ENCODE results near the gene RNF31. TPM values are rescaled to one million over a fixed set of nuclear protein-coding genes. Genes with fewer than 3 reads are reported as not detected.

Gene RNF31
- total RNA-seq, 4 donors from 2014 or later: 19.0 to 38.9 (median 32.0) TPM

DNA sequence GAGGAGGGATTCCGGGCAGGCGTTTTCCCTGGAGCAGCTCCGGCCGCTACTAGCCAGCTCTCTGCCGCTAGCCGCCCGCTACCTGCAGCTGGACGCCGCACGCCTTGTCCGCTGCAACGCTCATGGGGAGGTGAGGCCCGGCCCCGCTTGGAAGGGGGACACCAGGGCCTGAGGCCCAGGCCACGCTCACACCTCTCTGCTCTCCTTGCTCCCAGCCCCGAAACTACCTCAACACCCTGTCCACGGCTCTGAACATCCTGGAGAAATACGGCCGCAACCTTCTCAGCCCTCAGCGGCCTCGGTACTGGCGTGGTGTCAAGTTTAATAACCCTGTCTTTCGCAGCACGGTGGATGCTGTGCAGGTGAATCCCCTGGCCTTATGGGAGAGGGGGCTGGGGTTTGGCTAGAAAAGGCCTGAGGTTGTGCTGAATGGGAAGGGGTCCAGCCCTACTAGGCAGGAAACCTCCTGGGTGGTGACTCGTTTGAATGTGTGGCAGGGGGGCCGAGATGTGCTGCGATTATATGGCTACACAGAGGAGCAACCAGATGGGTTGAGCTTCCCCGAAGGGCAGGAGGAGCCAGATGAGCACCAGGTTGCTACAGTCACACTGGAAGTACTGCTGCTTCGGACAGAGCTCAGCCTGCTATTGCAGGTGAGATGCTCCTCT lies 597 bp downstream of the RNF31 start:
- Histone ChIP-seq H3K4me3 (peak overlapping the region; percentile 69 to 92), H3K27ac (peak overlapping the region; percentile 78 to 98 (median 91)), H3K27me3 (no peaks in the 10 kb centered on the region), H3K36me3 (peaks cover 0 to 46% of the 10 kb centered on the region in 2 donors), H3K9me3 (no peaks in the 10 kb centered on the region), H3K4me1 (peaks cover 0 to 61% (median 21%) of the 10 kb centered on the region in 3 donors)
- no peak for ATAC-seq
- WGBS, 2 donors (ENCODE audit: low coverage in 1 of 2): 6 to 10% methylated on average over 2 to 9 of the region's 29 CpGs
- TF ChIP-seq POLR2A (IDR thresholded peaks at IDR 0.05) (no peak), EP300 (IDR thresholded peaks at IDR 0.05) (no peak), POLR2AphosphoS5 (IDR thresholded peaks at IDR 0.05) (no peak)
- TF ChIP-seq, protein P1, sequence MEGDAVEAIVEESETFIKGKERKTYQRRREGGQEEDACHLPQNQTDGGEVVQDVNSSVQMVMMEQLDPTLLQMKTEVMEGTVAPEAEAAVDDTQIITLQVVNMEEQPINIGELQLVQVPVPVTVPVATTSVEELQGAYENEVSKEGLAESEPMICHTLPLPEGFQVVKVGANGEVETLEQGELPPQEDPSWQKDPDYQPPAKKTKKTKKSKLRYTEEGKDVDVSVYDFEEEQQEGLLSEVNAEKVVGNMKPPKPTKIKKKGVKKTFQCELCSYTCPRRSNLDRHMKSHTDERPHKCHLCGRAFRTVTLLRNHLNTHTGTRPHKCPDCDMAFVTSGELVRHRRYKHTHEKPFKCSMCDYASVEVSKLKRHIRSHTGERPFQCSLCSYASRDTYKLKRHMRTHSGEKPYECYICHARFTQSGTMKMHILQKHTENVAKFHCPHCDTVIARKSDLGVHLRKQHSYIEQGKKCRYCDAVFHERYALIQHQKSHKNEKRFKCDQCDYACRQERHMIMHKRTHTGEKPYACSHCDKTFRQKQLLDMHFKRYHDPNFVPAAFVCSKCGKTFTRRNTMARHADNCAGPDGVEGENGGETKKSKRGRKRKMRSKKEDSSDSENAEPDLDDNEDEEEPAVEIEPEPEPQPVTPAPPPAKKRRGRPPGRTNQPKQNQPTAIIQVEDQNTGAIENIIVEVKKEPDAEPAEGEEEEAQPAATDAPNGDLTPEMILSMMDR (IDR thresholded peaks at IDR 0.05): no peak

DNA sequence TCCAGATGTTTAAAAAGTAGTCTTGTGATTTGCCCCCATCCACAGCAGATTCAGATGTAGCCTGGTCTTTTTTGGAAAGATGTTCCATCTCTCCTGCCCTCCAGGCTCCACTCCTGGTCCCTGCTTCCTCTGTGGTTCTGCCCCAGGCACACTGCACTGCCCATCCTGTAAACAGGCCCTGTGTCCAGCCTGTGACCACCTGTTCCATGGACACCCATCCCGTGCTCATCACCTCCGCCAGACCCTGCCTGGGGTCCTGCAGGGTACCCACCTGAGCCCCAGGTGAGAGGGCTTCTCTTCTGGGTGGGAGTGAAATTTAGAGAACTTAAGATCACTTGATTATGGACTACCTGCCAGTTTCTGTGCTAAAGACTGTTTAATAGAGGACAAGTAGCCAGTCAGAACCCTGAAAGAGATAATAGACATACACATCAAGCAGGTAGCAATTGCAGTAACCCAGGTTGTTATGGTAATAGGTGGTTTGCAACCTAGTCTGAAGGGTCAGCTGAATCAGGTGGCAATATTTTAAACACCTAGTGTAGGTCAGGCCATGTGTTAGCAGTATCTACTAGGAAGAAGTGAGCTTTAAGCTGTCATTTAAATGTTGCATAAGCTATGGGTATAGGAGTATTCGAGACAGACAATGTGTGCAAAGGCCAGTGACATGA lies 2.1 kb downstream of the RNF31 start:
- no peak overlapping the region for H3K4me3 ChIP-seq
- peaks cover 0 to 50% (median 21%) of the 10 kb centered on the region in 3 donors for H3K4me1 ChIP-seq
- no peak overlapping the region for H3K27ac ChIP-seq
- H3K36me3 ChIP-seq: peaks cover 0 to 61% of the 10 kb centered on the region in 2 donors
- H3K9me3 ChIP-seq: no peaks in the 10 kb centered on the region
- TF ChIP-seq POLR2A (IDR thresholded peaks at IDR 0.05): no peak
- TF ChIP-seq, protein P1 (IDR thresholded peaks at IDR 0.05): no peak
- no peak for TF ChIP-seq POLR2AphosphoS5 (IDR thresholded peaks at IDR 0.05)
- TF ChIP-seq EP300 (IDR thresholded peaks at IDR 0.05): no peak
- ATAC-seq: no peak
- WGBS, 2 donors (ENCODE audit: low coverage in 1 of 2): 100% methylated on average over 1 of the region's 3 CpGs; no CpG with 5 or more reads in 1 of the 2 donors
- H3K27me3 ChIP-seq: no peaks in the 10 kb centered on the region

DNA sequence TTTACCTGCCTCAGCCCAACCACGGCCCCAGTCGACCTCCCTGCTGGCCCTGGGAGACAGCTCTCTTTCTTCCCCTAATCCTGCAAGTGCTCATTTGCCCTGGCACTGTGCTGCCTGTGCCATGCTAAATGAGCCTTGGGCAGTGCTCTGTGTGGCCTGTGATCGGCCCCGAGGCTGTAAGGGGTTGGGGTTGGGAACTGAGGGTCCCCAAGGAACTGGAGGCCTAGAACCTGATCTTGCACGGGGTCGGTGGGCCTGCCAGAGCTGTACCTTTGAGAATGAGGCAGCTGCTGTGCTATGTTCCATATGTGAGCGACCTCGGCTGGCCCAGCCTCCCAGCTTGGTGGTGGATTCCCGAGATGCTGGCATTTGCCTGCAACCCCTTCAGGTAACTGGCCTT lies 2.8 kb downstream of the RNF31 start:
- Histone ChIP-seq H3K4me3 (no peak overlapping the region), H3K4me1 (peaks cover 0 to 46% (median 21%) of the 10 kb centered on the region in 3 donors), H3K27me3 (no peaks in the 10 kb centered on the region), H3K9me3 (no peaks in the 10 kb centered on the region), H3K36me3 (peaks cover 0 to 67% of the 10 kb centered on the region in 2 donors), H3K27ac (no peak overlapping the region)
- TF ChIP-seq POLR2AphosphoS5 (IDR thresholded peaks at IDR 0.05) (no peak), EP300 (IDR thresholded peaks at IDR 0.05) (no peak), POLR2A (IDR thresholded peaks at IDR 0.05) (no peak)
- TF ChIP-seq, protein P1 (IDR thresholded peaks at IDR 0.05): no peak
- no peak for ATAC-seq
- WGBS, 2 donors (ENCODE audit: low coverage in 1 of 2): 81% methylated on average over 4 of the region's 9 CpGs; no CpG with 5 or more reads in 1 of the 2 donors

DNA sequence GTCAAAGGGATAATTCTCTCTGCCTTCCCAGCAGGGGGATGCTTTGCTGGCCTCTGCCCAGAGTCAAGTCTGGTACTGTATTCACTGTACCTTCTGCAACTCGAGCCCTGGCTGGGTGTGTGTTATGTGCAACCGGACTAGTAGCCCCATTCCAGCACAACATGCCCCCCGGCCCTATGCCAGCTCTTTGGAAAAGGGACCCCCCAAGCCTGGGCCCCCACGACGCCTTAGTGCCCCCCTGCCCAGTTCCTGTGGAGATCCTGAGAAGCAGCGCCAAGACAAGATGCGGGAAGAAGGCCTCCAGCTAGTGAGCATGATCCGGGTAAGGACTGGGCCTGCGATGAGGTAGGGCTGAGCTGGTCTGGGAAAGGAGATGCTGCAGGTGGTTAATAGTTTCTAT lies 3.3 kb downstream of the RNF31 start:
- H3K36me3 ChIP-seq: peaks cover 0 to 72% of the 10 kb centered on the region in 2 donors
- WGBS, 2 donors (ENCODE audit: low coverage in 1 of 2): 90% methylated on average over 2 of the region's 9 CpGs; no CpG with 5 or more reads in 1 of the 2 donors
- no peak overlapping the region for H3K4me3 ChIP-seq
- H3K4me1 ChIP-seq: peaks cover 0 to 40% (median 16%) of the 10 kb centered on the region in 3 donors
- no peak for ATAC-seq
- no peaks in the 10 kb centered on the region for H3K9me3 ChIP-seq
- TF ChIP-seq POLR2AphosphoS5 (IDR thresholded peaks at IDR 0.05) (no peak), POLR2A (IDR thresholded peaks at IDR 0.05) (no peak), EP300 (IDR thresholded peaks at IDR 0.05) (no peak)
- TF ChIP-seq, protein P1 (IDR thresholded peaks at IDR 0.05): no peak
- H3K27ac ChIP-seq: no peak overlapping the region
- H3K27me3 ChIP-seq: no peaks in the 10 kb centered on the region

Data from gastroesophageal sphincter (tissue), 4 donors.